Adrenal gland (tissue), 5 donors: Measurements from ENCODE around the gene LCA5.

Experiments
- POLR2A ChIP-seq, 2 donors: fragments of 450-650 bp; IDR thresholded peaks; one replicate each; pipeline ENCODE4 v1.6.1; 2017; ENCODE audit warnings: antibody characterized with exemption in 2 of 2, mild to moderate bottlenecking in 2 of 2, moderate library complexity in 1 of 2
- TF ChIP-seq, protein P1 (sequence below), 6 experiments: fragments of 450-650 bp in 4 of 6; fragments of 200-600 bp in 2 of 6; sonication (generic) in 1 of 6; IDR thresholded peaks; 1 replicate in 5 of 6; 2 replicates in 1 of 6; pipeline versions ENCODE4 v1.5.1 to v1.8.0; 2016 to 2021; ENCODE audit warnings: antibody characterized with exemption in 6 of 6, mild to moderate bottlenecking in 2 of 6, moderate library complexity in 1 of 6
- donor health status: DM: no; HTN: no; CAD: no.

DNA sequence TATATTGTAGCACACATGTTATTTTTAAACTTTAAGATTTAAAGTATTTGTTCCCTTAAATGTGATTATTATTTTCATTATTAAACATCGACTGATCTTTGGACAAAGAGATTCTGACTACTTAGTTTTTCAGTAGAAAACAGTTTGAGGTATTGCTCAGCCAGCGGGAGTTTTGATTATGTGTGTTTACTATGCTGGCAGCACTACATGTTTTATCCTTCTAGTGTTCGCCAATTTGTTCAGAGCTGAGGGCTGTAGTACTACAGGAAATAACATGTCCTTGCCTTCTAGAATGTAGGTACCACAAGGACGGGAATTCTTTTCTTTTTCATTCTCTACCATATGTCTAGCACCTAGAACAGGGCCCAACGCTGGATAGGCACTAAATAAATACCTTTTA, 11.1 kb upstream of the LCA5 start:
- TF ChIP-seq POLR2A (IDR thresholded peaks at IDR 0.05) = no peak
- TF ChIP-seq, protein P1, sequence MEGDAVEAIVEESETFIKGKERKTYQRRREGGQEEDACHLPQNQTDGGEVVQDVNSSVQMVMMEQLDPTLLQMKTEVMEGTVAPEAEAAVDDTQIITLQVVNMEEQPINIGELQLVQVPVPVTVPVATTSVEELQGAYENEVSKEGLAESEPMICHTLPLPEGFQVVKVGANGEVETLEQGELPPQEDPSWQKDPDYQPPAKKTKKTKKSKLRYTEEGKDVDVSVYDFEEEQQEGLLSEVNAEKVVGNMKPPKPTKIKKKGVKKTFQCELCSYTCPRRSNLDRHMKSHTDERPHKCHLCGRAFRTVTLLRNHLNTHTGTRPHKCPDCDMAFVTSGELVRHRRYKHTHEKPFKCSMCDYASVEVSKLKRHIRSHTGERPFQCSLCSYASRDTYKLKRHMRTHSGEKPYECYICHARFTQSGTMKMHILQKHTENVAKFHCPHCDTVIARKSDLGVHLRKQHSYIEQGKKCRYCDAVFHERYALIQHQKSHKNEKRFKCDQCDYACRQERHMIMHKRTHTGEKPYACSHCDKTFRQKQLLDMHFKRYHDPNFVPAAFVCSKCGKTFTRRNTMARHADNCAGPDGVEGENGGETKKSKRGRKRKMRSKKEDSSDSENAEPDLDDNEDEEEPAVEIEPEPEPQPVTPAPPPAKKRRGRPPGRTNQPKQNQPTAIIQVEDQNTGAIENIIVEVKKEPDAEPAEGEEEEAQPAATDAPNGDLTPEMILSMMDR (IDR thresholded peaks at IDR 0.05) = no peak
